AML-193 (cell line): ENCODE measurements around the gene ACCSL.

Experiments
- DNase-seq, 2 experiments: peaks; one replicate each; lab custom pipeline; 2025; lab: John Stamatoyannopoulos, UW

ACCSL gene

DNA sequence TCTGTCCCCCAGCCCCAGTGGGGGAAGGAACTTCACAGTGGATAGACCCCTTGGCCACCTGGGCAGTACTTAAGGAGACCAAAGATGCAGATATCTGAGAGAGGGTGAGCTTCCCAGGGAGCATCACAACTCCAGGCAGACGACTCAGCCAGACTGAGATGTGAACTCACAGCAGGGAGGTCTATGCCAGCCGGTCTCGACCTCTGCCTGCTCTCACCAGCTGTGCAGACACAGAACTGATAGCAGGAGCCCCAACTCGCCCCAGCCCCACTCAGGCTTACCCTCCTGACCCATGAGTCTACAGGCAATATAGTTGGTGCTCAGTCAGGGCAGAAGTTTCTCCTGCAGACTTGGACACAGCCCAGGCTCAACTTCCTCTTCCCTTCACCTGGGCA lies 29.7 kb upstream of the ACCSL start:
- DNase-seq: no peak

DNA sequence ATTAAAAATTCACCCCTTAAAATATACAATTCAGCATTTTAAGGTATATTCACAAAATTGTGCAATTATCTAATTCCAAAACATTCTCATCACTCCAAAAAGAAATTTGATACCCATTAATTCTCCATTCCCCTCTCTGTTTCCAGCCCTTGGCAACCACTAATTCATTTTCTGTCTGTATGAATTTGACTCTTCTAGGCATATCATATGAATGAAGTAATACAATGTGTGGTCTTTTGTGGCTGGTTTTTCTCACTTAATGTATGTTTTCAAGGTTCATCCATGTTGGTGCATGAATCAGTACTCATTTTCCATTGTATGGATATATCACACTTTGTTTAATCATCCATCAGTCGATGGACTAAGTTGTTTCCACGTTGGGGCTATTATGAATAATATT lies 29.0 kb upstream of the ACCSL start:
- DNase-seq: no peak

DNA sequence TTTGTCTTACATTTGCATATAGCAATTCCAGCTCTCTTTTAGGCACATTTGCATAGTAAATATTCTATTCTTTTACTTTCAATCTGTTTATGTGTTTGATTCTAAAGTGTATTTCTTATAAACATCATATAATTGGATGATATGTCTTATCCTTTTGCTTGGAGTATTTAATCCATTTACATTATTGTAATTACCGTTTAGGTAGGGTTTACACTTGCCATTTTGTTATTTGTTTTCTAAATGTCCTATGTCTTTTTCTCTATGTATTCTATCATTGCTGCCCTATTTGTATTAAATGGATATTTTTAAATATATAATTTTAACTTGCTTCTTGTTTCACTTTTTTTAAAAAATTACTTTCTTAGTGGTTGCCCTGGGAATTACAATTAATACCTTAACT lies 22.8 kb upstream of the ACCSL start:
- no peak for DNase-seq

DNA sequence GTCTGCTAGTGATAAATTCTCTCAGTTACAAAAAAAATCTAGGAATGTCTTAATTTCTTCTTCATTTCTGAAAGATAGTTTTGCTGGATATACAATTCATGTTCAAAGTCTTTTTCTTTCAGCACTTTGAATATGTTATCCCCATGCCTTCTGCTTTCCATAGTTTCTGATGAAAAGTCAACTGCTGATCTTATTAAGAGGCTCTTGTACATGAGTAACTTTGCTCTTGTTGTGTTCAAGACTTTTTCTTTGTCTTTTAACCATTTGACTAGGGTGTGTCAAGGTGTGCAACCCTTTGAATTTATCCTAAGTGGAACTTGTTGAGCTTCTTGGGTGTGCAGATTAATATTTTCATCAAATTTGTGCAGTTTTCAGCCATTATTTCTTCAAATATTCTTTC lies 22.1 kb upstream of the ACCSL start:
- no peak for DNase-seq

GRCh38 chr11:44028401-44028800 lies 19.4 kb upstream of the ACCSL start:
- DNase-seq: no peak

GRCh38 chr11:44028816-44029506 lies 18.8 kb upstream of the ACCSL start:
- no peak for DNase-seq

DNA sequence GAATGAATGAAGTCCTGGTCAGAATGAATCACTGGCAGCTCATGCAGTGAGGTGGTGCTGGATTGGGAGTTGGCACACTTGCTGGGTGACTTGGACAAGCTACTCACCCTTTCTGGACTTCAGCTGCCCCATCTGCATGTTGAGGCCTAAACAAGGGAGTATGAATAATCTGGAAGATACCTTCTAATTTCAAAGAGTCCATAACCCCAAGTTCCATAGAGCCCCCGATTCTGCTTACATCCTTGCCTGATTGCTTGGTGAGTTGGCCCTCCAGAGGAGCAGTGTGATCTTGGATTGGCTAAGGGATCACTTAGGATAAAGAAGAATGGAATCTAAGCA lies 18.3 kb upstream of the ACCSL start:
- DNase-seq: no peak

- no peak for DNase-seq
Measured at GRCh38 chr11:44029977-44030911, 17.5 kb upstream of the ACCSL start.

DNA sequence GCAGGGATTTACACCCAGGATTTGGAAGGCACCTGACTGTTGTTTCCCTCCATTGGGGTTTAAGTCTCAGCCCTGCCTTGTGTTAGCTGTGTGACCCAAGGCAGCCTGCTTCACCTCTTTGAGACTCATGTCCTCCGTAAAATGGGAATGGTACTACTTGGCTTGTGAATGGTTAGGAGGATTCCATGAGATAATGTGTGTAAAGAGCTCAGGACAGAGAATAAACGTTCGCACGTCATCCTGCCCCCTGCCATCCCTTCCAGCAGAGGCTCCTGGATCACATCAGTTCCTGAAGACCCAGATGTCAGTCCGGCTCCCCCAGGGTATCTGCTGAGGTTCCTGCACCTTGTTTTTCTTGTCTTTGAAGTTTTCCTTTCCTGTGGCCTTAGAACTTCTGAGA lies 16.8 kb upstream of the ACCSL start:
- DNase-seq: no peak

GRCh38 chr11:44031549-44031948 lies 16.2 kb upstream of the ACCSL start:
- no peak for DNase-seq

GRCh38 chr11:44032299-44033085 lies 15.3 kb upstream of the ACCSL start:
- no peak for DNase-seq

DNA sequence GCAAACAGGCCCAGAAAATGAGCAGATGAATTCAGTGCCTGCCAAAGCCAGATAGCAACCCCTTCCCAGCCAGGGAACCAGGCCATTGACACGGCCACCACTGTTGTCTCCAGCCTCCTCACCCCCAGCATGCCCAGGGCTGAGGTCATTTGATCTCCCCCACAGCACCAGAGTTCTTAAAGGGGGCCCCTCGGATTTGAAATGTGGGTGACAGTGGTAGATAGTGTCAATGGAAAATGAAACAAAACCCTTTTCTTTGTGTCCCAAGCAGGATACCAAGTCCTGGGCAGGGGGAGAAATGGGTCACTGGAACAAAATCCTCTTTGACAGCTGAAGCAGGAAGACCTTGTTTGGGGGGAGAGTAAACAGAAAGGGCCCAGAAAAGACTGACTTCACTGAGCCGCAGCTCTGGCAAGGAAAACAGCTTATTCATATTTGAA lies 14.3 kb upstream of the ACCSL start:
- no peak for DNase-seq

GRCh38 chr11:44033856-44034255 lies 13.9 kb upstream of the ACCSL start:
- no peak for DNase-seq

DNA sequence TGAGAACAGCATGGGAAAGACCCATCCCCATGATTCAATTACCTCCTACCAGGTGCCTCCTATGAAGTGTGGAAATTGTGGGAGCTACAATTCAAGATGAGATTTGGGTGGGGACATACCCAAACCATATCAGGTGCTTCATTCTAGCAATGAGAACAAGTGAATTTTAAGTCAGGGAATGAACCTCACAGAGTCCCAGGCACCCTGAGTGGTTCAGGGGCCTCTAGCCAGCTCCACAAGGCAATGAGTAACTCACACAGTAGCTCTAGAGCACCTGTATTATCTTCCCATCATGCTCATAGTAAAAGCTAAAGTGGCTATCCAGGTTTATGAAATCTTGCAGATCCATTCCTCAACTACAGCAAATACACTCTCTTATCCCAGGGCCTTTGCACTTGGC lies 13.1 kb upstream of the ACCSL start:
- DNase-seq: no peak

GRCh38 chr11:44036811-44037657 lies 10.7 kb upstream of the ACCSL start:
- DNase-seq: peak; percentile 29 to 59

DNA sequence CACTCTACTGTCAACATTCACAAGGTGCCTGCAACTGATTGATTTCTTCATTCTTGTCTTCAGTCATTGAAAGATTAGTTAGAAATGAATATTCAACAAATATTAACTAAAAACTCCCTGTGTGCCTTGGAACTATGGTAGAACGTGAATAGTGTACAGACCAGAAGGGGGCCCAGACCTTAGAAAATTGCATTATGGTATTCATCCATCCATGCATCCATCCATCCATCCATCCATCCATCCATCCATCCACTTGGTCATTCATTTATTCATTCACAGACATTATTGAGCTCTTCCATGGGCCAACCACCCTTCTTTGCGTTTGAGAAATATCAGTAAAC lies 10.2 kb upstream of the ACCSL start:
- DNase-seq: no peak

DNA sequence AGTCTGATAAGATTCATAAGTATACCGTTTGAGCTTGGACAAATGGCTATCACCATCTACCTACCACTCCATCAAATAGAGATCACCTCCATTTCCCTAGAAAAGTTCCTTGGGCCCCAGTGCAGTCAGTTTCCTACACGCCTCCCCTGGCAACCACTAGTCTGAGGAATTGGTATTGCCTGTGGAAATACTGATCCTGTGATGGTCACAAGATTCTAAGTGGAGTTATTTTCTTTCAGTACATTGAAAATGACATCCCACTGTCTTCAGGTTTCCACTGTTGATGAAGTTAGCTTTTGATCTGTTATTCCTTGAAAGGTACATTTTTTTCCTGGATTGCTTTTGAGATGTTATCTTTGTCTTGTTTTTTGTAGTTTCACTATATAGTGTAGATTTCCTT lies 4.6 kb upstream of the ACCSL start:
- no peak for DNase-seq

- DNase-seq: no peak
Measured at GRCh38 chr11:44046182-44046581, 1.6 kb upstream of the ACCSL start.

- no peak for DNase-seq
Measured at GRCh38 chr11:44047298-44047697, 483 bp upstream of the ACCSL start.

GRCh38 chr11:44049832-44050231 lies 2.1 kb downstream of the ACCSL start:
- DNase-seq: no peak

GRCh38 chr11:44051171-44051570 lies 3.4 kb downstream of the ACCSL start:
- no peak for DNase-seq

GRCh38 chr11:44057340-44057739 lies 9.6 kb downstream of the ACCSL start:
- DNase-seq: no peak
